ACC112 (cell line): ENCODE results near the gene CECR2.

Experiments used
- H2AFZ ChIP-seq: fragments of 200-600 bp; sonication (generic); one replicate; pipeline ENCODE4 v1.6.0; 2017; ENCODE audit warnings: antibody characterized with exemption, low read length; ENCODE audit not compliant: unreplicated experiment
- H3K27ac ChIP-seq: fragments of 200-600 bp; sonication (generic); 2 replicates; pipeline ENCODE4 v1.5.1; 2014; ENCODE audit warnings: low read depth, mild to moderate bottlenecking, antibody characterized with exemption, low read length, moderate library complexity
- H3K27me3 ChIP-seq: fragments of 200-600 bp; sonication (generic); 2 replicates; pipeline ENCODE4 v1.6.1; 2014; ENCODE audit warnings: mild to moderate bottlenecking, antibody characterized with exemption, low read length, moderate library complexity, mixed read lengths; ENCODE audit not compliant: insufficient read depth
- H3K36me3 ChIP-seq: fragments of 200-600 bp; sonication (generic); 2 replicates; pipeline ENCODE4 v1.6.1; 2016; ENCODE audit warnings: mild to moderate bottlenecking, antibody characterized with exemption, low read length, moderate library complexity, mixed read lengths; ENCODE audit not compliant: insufficient read depth
- H3K4me1 ChIP-seq: fragments of 200-600 bp; sonication (generic); one replicate; pipeline ENCODE4 v1.6.1; 2016; ENCODE audit warnings: low read length, mixed read lengths; ENCODE audit not compliant: insufficient read depth, unreplicated experiment, control insufficient read depth
- H3K4me3 ChIP-seq: fragments of 200-600 bp; sonication (generic); 2 replicates; pipeline ENCODE4 v1.5.1; 2014; ENCODE audit warnings: mild to moderate bottlenecking, low read depth, low read length
- H3K79me2 ChIP-seq: fragments of 200-600 bp; sonication (generic); one replicate; pipeline ENCODE4 v1.6.0; 2016; ENCODE audit warnings: low read length; ENCODE audit not compliant: control insufficient read depth, unreplicated experiment, insufficient read depth

The CECR2 gene

GRCh38 chr22:17598318-17598717 is 229.1 kb downstream of the CECR2 start:
- H2AFZ ChIP-seq, result no peak overlapping the region
- peaks cover 3% of the 10 kb centered on the region for H3K79me2 ChIP-seq
- H3K4me1 ChIP-seq, result no peaks in the 10 kb centered on the region
- 0 out of 2 replicates have a peak, but pooled peaks cover 7% of the 10 kb centered on the region for H3K36me3 ChIP-seq
- no peaks in the 10 kb centered on the region for H3K27me3 ChIP-seq
- H3K27ac ChIP-seq, result no peak overlapping the region
- H3K4me3 ChIP-seq, result no peak overlapping the region

- H3K27ac ChIP-seq, result no peak overlapping the region
- no peak overlapping the region for H3K4me3 ChIP-seq
- H3K36me3 ChIP-seq, result 0 out of 2 replicates have a peak, but pooled peaks cover 4% of the 10 kb centered on the region
These were observed 231.8 kb downstream of the CECR2 start for GRCh38 chr22:17601031-17601430.

GRCh38 chr22:17603668-17604067 is 234.4 kb downstream of the CECR2 start:
- no peak overlapping the region for H3K27ac ChIP-seq
- H2AFZ ChIP-seq, result no peak overlapping the region
- no peaks in the 10 kb centered on the region for H3K4me1 ChIP-seq
- peaks cover 7% of the 10 kb centered on the region for H3K79me2 ChIP-seq
- no peaks in the 10 kb centered on the region for H3K36me3 ChIP-seq
- H3K27me3 ChIP-seq, result no peaks in the 10 kb centered on the region
- no peak overlapping the region for H3K4me3 ChIP-seq

More at GRCh38 chr22:17601031-17601430, 231.8 kb downstream of the CECR2 start:
- H3K79me2 ChIP-seq, result peaks cover 7% of the 10 kb centered on the region
- no peaks in the 10 kb centered on the region for H3K27me3 ChIP-seq
- no peak overlapping the region for H2AFZ ChIP-seq
- H3K4me1 ChIP-seq, result no peaks in the 10 kb centered on the region

- H3K4me3 ChIP-seq, result no peak overlapping the region
- peaks cover 7% of the 10 kb centered on the region; the same call in 1 of the 2 replicates for H3K36me3 ChIP-seq
- peaks cover 10% of the 10 kb centered on the region for H3K79me2 ChIP-seq
- H3K4me1 ChIP-seq, result no peaks in the 10 kb centered on the region
- H3K27me3 ChIP-seq, result no peaks in the 10 kb centered on the region
- H2AFZ ChIP-seq, result no peak overlapping the region
- H3K27ac ChIP-seq, result no peak overlapping the region
These were observed 237.2 kb downstream of the CECR2 start for GRCh38 chr22:17606496-17606895.
